Neural progenitor cell (in vitro differentiated cells): ENCODE results near the gene CCSER1.

Source experiments
- CTCF ChIP-seq: fragments of 200-600 bp; sonication (generic); IDR thresholded peaks from 2 replicates; pipeline ENCODE4 v1.5.1; 2017; ENCODE audit warnings: antibody characterized with exemption, mild to moderate bottlenecking
- EZH2 ChIP-seq: fragments of 200-600 bp; sonication (generic); IDR thresholded peaks from 2 replicates; pipeline ENCODE4 v1.6.1; 2017; ENCODE audit warnings: antibody characterized with exemption, mild to moderate bottlenecking, moderate library complexity
- EZH2phosphoT487 ChIP-seq: fragments of 200-600 bp; sonication (generic); IDR thresholded peaks from 2 replicates; pipeline ENCODE4 v1.6.1; 2017; ENCODE audit warnings: antibody characterized with exemption

GRCh38 chr4:91207535-91207934 is 1080.3 kb downstream of the CCSER1 start:
- TF ChIP-seq CTCF, result no peak
- TF ChIP-seq EZH2, result no peak
- TF ChIP-seq EZH2phosphoT487, result no peak
